Islet precursor cell (in vitro differentiated cells): ENCODE results near the gene PRKAG1.

Experiments
- DNase-seq: peaks from one replicate; pipeline ENCODE4 v3.0.0-alpha.2; 2018

PRKAG1 gene

DNA sequence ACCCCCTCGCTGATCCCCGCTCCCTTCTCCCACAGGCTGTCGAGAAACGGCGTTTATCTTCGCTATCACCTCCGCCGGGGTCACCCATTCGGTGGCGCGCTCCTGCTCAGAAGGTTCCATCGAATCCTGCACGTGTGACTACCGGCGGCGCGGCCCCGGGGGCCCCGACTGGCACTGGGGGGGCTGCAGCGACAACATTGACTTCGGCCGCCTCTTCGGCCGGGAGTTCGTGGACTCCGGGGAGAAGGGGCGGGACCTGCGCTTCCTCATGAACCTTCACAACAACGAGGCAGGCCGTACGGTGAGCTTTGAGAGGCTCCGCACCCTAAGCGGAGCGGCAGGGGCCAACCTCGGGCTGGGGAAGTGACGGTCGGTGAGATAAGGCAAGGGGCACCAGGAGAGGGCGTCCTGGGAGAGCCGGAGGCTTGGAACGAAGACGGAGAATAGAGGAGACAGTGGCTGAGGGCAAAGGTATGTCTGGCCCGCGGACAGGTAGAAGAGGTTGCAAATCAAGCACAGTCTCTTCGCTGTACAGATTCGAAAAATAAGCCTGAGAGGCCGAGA lies 38.1 kb downstream of the PRKAG1 start:
- peak; percentile 89 for DNase-seq

DNA sequence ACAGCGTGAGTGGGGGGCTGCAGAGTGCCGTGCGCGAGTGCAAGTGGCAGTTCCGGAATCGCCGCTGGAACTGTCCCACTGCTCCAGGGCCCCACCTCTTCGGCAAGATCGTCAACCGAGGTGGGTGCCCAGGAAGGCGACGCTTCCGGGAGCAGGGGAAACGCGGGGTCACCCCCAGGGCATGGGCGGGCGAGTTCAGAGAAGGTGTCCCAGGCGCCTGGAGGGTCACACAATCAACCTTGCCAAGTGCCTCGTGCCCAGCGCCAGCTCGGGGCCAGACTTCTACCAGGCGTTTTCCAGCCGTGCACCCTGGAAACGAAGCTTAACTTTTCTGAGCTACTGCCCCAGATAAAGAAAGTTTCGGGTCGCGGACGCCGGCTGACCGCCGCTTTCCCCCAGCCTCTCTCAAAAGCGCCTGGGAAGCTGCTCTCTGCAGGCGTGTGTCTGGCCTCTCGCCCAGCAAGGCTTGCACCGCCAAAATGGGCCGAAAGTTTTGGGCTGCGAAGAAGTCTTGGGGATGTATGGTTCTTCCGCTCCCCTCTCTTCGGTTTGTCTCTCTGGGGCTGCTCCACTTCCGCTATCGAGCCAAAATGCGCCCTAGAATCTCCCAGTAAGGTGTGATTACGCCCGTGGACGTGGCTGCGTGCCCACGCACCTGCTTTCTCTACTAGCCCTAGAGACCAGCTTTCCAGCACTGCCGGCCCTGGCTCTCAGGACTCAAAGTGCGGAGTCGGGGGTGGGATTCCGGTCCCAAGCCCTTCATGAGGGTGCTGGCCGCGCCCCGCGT lies 38.8 kb downstream of the PRKAG1 start:
- peak; percentile 59 for DNase-seq

DNA sequence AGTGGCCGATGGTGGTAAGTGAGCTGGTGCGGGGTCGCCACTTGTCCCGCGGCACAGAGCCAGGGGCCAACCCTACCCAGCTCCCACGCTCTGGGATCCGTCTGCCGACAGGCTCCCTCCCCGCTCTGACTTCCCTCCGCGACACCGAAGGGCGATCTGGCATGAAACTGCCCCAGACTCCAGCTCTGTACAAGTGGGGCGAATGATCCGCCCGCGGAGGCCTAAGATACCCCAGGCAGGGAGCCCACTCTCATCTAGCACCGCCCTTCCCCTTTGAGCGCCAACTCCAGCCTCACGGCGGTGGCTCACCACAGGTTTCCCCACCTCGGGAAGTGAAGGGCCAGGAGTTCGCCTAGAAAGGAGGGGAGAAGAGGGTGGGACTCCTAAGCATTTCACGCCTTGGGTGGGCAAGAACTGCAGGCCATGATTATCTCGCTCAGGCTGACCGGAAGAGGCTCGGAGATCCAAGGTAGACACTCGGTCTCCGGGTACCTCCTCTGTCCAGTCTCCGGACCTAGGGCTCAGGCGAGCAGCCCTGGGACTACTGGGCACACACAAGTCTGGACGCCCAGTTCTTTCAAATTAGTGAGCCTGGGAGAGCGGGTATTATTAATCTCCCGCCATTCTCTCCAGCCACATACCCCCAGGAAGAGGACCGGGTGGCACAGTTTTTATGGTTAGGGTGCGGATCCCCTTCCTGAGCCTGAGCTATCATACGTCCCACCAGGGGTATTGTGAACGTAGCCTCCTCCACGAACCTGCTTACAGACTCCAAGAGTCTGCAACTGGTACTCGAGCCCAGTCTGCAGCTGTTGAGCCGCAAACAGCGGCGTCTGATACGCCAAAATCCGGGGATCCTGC lies 39.6 kb downstream of the PRKAG1 start:
- DNase-seq: peak; percentile 50

DNA sequence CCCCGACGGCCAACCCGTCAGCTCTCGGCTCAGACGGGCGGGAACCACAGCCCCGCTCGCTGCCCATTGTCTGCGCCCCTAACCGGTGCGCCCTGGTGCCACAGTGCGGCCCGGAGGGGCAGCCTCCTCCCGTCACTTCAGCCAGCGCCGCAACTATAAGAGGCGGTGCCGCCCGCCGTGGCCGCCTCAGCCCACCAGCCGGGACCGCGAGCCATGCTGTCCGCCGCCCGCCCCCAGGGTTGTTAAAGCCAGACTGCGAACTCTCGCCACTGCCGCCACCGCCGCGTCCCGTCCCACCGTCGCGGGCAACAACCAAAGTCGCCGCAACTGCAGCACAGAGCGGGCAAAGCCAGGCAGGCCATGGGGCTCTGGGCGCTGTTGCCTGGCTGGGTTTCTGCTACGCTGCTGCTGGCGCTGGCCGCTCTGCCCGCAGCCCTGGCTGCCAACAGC lies 40.3 kb downstream of the PRKAG1 start, which contains the start of gene WNT1:
Gene WNT1 (plus strand): TSS at position 32 of the 450 bp plus-strand sequence. CDS start 329 bp downstream, at position 361.
- DNase-seq: no peak

DNA sequence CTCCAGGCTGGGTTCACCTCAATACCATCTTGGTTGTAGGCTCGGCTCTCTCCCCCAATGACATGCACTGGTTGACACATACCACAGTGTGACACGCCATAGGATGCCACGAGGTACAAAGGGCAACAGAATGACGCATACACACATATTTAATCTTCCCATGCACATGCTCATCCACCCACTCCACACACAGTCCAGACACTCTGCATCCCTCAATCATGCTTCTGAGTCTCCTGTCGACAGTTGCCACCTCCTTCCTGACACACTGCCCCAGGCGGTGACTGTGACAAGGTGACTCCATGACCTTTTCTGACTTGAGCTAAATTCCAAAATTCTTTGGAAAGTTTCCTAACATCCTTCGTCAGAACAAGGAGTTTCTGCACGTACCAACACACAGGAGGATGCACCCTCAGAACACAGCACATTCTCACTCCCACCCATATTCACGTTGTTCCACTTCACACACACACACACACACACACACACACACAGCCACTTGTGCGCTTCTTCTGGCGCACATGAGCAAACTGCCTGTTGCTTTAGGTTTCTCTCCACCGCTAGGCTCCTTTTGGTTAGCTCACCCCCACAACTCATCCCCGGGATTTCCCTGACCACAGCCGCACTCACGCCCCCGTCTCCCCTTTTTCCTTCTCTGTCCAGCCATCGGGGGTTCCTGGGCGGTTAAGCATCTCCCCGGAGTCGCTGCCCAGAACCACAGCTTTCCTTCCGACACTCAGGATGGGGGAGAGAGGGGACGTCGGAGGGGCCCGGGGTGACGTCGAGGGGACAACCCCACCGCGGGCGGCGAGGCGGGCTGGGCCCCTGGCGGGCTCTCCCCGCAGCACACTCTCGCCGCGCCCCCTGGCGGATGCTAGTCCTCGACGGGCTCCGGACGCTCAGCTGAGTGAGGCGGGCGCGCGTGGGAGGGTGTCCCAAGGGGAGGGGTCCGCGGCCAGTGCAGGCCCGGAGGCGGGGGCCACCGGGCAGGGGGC lies 41.0 kb downstream of the PRKAG1 start:
- DNase-seq: peak; percentile 82

DNA sequence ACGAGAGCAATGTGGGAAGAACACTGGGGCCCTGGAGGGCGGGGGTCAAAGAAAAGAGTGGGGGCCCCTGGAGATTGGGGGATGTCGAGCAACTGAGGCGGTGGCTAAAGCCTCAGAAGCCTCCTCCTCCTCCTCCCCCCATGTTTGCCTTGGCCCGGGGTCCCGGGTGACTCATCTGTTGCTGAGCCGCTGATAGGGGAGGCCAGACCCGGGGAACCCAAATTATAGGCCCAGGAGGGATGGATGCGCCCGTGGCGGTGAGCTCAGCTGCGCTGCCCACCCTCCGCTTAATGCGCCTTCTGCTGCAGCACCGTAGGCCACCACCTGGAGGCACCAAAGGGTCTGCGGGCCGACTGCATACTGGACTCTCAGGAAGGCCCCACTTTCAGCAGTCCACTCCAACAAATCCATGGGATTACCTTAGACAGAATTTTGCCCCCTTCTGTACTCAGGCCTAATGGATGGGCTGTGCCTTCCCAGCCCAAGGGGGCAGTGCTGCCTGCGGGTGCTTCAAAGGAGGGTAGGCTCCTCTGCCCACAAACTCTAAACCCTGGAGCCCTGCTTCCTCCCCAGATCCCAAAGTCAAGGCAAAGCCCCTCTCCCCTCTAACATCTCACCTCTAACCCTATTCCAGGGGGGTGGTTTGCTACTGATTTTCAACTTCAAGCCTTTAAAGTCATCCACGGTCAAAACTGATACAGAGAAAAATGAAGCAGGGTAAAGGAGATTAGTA lies 44.5 kb downstream of the PRKAG1 start:
- DNase-seq: peak; percentile 93

DNA sequence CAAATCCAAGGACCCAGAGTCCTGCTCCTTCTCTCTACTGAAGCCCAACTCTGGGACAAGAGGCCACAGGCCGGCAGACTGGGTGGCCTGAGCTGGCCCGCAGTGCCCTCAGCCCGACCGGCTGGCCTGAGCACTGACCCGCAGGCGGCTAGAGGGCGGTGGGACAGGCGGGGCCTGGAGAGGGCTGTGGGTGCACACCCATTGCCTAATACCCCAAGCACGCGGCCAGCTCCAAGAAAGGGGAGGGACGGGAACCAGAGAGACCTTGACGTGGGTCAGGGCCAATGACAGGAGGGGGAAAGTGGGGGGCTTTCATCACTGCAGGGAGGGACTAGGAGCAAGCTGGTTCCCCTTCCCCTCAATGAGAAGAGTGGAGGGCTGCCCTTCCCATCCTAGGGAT lies 45.0 kb downstream of the PRKAG1 start:
- peak; percentile 71 for DNase-seq

DNA sequence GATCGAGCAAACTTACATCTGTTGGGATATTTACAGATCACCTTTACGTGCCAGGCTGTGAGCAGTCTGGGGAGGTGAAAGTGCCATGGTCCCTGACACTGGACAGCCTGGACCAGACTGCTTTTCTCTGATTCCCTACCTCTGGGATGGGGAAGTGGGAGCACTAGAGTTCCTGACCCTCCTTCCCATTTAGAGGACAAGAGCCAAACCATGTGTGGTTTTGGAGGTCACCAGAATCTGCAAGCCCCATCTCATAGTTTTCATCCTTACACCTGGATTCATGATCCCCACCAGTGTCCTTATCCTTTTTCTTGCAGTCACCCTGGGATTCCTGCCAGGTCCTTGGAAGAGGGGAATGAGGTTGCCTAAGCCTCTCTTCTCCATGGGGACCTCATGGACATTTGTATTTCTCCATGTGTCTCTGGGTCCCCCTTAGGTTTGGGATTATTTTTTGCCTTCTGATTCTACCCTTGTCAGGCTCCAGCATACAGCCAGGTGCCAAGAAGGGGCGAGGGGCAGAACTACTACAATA lies 45.6 kb downstream of the PRKAG1 start:
- no peak for DNase-seq

DNA sequence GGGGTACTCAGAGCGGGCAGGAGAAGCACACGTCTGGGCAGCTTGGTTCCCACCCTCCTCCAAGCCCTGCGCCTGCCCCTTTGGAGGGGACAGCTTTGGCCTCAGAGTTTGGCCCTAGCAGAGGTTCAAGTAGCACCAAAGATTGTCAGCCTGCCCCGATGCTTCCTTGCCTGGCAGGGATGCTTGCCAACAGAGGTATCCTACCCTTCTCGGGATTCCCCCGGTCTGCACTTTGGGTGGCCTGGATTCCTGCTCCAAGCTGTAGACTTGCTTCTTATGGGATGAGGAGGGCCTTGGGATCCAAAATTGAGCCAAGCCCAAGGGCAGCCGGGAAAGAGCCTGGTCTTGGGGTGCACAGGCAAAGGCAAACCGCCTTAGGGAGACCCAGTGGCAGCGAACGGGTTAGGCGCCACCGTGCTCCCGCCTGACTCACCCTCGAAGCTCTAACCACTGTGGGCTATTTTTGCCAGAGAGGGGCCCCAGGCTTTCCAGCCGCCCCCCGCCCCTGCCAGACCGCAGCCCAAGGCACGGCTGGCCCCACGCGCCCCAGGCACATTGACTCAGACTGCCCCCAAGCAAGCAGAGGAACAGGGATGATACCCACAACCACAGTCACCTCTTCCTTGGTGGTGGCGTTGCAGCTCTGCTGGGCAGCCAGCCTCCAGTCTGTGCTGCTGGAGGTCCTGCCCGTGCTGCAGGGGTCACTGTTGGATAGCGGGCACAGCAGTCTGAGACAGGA lies 46.2 kb downstream of the PRKAG1 start:
- peak; percentile 73 for DNase-seq

DNA sequence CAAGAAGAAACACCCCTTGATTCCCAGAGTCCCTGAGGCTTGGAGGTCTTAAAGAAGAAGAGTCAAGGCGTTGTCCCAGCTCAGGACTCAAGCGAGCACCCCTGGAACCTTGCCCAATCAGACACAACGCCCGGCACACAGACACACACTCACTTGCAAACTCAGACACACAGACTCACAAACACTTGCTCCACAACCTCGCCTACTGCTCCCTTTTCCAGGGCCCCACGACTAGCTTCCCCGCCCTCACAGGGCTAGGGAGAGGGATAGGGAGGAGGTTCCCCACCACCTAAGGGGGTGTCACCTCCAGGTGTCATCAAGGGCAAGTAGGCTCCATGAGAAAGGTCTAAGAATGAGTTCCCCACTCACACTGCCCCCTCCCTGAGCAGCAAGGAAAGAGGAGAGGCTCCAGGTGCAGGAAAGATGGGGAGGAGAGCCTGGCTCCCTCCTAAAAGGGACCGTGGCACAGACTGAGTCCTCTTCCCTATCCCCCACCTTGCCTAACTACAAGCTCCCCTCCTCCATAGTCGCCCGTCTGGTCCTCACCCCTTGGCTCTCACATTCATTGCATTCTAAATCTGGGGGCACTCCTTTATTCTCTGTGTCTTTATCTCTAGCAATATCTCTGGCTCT lies 47.8 kb downstream of the PRKAG1 start:
- DNase-seq: no peak

DNA sequence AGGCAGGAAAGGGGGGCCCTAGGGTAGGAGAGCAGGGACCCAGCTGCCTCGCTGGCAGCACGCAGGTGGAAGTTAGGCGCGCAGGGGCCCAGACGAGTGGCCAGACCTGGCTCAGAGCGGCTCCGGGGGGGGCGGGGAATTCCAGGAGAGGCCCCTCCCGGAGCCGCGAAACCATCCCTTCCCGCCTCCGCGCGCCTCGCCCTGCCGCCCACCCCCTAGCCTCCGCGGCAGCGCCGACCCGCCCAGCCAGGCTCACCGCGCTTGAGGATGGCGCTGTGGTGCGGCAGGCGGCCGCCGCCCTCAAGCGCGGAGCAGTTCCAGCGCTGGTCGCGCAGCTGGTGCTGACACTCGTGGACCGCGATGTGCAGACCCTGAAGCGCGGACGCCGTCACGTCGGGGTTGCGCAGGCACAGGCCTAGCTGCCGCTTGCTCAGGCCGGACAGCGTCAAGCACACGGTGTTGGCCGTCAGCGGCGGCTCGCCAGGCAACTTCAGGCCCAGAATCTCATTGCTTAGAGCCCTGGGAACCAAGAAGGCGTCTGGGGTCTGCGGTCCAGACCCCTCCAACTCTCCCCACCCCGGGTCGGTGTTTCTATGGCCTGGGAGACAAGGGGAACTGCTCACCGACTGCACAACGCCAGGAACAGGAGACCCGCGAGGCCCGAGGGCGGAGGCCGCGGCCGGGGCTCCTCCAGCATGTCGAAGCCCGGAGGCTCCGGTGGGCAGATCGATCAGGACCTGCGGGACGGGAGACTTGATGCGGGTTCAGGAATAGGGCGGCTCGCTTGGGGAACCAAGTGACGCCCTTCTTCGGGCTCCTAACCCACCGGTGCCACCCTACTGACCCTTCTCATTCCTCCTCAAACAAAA lies 48.5 kb downstream of the PRKAG1 start:
- DNase-seq: peak; percentile 82

DNA sequence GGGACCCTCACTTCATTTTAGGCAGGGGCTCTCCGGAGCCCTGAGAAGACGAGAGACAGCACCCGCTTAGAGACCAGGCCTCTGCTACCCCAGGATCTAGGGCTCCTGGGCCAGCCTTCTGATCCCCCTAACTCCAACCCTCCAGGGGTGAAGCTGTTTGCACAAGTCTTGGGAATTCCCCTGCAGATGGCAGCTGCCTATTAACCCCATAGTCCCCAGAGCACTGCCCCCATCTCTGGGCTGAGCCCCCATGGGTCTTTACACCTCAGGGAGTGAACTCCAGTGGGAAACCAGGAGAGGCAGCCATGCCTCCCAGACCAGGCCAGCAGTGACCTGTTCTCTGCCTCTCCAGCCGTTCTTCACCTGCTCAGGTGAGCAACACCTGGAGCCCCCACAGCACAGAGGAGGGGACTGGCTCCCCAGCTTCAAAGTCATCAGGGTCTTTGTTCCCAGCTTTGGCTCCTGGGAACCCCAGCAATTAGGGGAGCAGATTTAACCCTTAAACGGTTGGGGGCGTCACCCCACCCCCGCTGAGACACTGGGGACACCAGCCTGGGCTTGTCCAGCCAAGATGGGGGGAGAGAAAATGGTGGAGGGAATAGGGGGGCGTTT lies 49.3 kb downstream of the PRKAG1 start:
- DNase-seq: no peak

DNA sequence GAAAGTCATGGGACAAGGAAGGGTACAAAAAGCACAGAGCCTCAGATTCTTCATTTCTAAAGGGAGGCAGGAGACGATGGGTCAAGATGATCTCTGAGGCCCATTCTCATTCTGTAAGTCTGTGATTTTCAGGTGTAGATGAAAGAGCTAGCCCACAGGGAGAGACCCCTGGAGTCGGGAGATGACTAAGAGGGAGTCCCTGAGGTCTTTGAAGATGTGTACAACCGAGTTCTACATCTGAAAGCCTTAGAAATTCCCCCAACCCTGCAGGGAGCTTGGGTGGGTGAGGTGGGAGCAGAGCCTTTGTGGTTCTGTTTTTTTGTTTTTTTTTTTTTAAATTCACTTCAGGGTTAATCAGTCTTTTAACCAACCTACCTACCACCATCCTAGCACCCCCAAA lies 50.1 kb downstream of the PRKAG1 start:
- DNase-seq: no peak

DNA sequence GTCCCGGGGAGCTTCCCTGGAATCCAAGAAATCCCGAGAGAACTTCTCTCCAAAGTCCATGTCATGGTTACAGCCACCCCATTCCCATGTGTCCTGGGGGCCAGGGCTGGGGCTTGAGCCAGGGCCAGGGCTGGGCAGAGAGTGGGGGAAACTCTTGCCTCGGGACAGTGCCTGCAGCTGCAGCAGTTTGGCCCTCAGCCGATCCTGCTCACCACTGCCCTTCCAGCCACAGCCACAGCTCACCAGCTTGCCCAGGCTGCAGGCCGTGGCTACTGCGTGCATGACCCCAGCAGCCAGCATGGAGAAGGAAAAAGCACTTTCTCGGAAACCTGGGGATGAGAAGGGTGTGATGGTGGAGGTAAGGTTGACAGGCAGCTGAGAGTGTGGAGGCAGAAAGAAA lies 50.6 kb downstream of the PRKAG1 start:
- no peak for DNase-seq

DNA sequence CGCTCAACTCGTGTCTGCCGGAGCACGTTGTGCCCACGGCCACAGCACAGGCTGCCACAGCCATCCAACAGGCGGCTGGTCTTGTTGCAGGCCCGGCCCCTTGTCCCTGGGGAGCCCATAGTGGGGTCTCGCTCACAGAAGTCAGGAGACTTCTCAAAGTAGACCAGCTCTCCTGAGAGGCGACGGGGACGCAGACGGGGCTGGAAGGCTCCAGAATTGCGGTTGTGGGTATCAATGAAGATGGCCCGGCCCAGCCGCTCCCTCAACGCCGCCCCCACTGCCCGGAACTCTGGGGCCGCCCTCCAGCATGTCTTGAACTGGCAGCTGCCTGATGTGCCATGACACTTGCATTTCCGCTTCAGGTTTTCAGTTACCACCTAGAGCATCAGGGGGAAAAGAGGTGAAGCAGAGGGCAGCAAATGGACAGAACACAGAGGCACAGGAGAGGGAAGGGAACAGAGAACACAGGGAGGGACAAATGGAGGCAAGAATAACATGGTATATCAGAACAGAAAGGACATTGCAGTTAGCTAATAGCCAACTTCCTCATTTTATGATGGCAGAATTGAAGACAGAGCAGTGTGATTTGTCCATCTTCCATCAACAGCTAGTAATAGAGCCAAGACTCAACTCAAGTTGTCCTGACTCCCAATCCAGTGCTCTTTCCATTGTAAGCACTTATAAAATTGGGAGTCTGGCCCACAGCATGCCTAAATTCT lies 52.2 kb downstream of the PRKAG1 start:
- DNase-seq: no peak

DNA sequence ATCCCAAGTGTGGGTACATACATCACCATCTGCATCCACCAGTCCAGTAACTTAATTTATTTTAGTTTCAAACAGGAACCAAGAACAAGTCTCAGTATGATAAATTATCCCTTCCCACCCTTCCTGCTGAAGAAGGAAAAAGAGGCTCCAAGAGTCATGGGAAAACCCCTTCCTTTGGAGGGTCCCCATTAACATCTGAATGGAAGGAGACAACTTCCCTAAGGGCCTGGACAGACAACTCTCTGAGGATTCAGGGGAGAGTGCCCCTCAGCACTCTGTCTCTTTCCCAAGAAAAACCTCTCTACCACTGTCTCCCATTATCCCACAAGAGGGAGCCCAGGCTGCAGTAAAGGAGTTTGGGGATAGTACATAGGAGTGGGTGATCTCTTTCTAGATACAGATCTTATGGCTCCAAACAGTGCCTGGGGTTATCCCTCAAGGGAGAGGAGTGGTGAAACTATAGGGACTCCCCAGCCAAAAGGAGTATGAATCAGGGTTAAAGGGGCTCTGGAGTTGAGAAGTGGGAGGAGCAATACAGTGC lies 53.2 kb downstream of the PRKAG1 start:
- DNase-seq: no peak

DNA sequence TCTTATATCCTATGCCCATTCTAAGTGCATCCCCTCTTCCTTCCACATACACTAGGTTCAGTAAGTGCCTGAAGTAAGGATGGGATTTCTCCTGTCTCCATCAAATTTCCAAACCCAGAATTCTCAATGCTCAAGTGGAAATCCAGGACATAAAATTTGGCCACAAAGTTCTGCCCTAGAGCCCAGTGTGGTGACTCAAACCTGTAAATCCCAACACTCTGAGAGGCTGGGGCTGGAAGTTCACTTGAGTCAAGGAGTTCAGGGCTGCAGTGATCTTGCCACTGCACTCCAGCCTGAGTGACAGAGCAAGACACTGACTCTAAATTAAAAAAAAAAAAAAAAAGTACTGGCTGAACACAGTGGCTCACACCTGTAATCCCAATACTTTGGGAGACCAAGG lies 56.8 kb downstream of the PRKAG1 start:
- DNase-seq: no peak

DNA sequence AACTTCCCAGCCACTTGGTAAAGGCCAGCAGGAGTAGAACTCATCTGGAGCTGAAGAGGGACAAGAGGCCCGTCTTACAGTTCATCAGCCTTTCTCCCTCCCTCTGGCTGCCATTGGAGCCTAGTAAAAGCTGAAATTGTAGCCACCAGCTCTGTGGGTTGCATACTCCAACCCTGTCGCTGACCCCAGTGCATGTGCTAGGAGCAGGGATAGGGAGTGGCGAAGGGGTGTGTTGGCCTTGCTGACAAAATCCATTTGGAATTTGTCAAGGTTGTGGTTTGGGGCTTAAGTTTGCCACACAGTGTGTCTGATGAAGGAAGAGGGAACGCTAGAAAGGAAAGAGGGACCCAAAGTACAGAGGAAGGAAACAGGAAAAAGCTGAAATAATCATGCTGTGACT lies 57.2 kb downstream of the PRKAG1 start:
- peak; percentile 71 for DNase-seq
